ENCODE results near the gene TBX15.

The TBX15 gene

GRCh38 chr1:119005724-119006405 lies 17.7 kb upstream of the TBX15 start:
- Histone ChIP-seq H3K27ac (ENCODE audit: low read depth, low read length) (no peak overlapping the region), H3K27me3 (ENCODE audit: control insufficient read depth, low read length) (peaks cover 5% of the 10 kb centered on the region)

GRCh38 chr1:119004781-119005180 lies 16.6 kb upstream of the TBX15 start:
- H3K9me2 ChIP-seq (replicated peaks; ENCODE audit: control insufficient read depth, low read length) = no peaks in the 10 kb centered on the region
- H3K4me3 ChIP-seq (ENCODE audit: low read length) = no peak overlapping the region
- TF ChIP-seq CTCF (IDR thresholded peaks at IDR 0.05; ENCODE audit: low read depth, low read length, poor library complexity, severe bottlenecking) (no peak), EZH2phosphoT487 (IDR thresholded peaks at IDR 0.05; ENCODE audit: borderline replicate concordance, low read length) (no peak)
- no peak overlapping the region for H3K27ac ChIP-seq (ENCODE audit: low read depth, low read length)
- H3K36me3 ChIP-seq (ENCODE audit: control insufficient read depth, low read length) = no peaks in the 10 kb centered on the region
- H3K4me1 ChIP-seq (ENCODE audit: control insufficient read depth, low read length) = no peaks in the 10 kb centered on the region
- H3K9me3 ChIP-seq (ENCODE audit: control insufficient read depth, insufficient read depth, low read length) = no peaks in the 10 kb centered on the region
- no peaks in the 10 kb centered on the region for H3F3A ChIP-seq (ENCODE audit: control insufficient read depth, insufficient read depth)
- H4K20me1 ChIP-seq (ENCODE audit: control insufficient read depth, insufficient read depth, low read depth, low read length) = no peaks in the 10 kb centered on the region
- no peak overlapping the region for H3K4me2 ChIP-seq (ENCODE audit: low read length)
- H3K79me2 ChIP-seq (ENCODE audit: control insufficient read depth, low read length) = no peaks in the 10 kb centered on the region
- H3K27me3 ChIP-seq (ENCODE audit: control insufficient read depth, low read length) = peaks cover 3% of the 10 kb centered on the region

More at GRCh38 chr1:119005724-119006405, 17.7 kb upstream of the TBX15 start:
- TF ChIP-seq CTCF (IDR thresholded peaks at IDR 0.05; ENCODE audit: low read depth, low read length, poor library complexity, severe bottlenecking) (no peak), EZH2phosphoT487 (IDR thresholded peaks at IDR 0.05; ENCODE audit: borderline replicate concordance, low read length) (no peak)
- H3K4me3 ChIP-seq (ENCODE audit: low read length) = no peak overlapping the region
- no peaks in the 10 kb centered on the region for H3K79me2 ChIP-seq (ENCODE audit: control insufficient read depth, low read length)
- no peak overlapping the region for H3K4me2 ChIP-seq (ENCODE audit: low read length)
- no peaks in the 10 kb centered on the region for H3K36me3 ChIP-seq (ENCODE audit: control insufficient read depth, low read length)
- H3K9me2 ChIP-seq (replicated peaks; ENCODE audit: control insufficient read depth, low read length) = no peaks in the 10 kb centered on the region
- no peaks in the 10 kb centered on the region for H3F3A ChIP-seq (ENCODE audit: control insufficient read depth, insufficient read depth)
- H3K9me3 ChIP-seq (ENCODE audit: control insufficient read depth, insufficient read depth, low read length) = no peaks in the 10 kb centered on the region
- H4K20me1 ChIP-seq (ENCODE audit: control insufficient read depth, insufficient read depth, low read depth, low read length) = no peaks in the 10 kb centered on the region
- H3K4me1 ChIP-seq (ENCODE audit: control insufficient read depth, low read length) = no peaks in the 10 kb centered on the region

- Histone ChIP-seq H3K4me3 (ENCODE audit: low read length) (no peak overlapping the region), H3K27ac (ENCODE audit: low read depth, low read length) (no peak overlapping the region), H3K79me2 (ENCODE audit: control insufficient read depth, low read length) (no peaks in the 10 kb centered on the region), H3F3A (ENCODE audit: control insufficient read depth, insufficient read depth) (no peaks in the 10 kb centered on the region), H4K20me1 (ENCODE audit: control insufficient read depth, insufficient read depth, low read depth, low read length) (no peaks in the 10 kb centered on the region), H3K4me2 (ENCODE audit: low read length) (no peak overlapping the region), H3K4me1 (ENCODE audit: control insufficient read depth, low read length) (no peaks in the 10 kb centered on the region), H3K9me2 (replicated peaks; ENCODE audit: control insufficient read depth, low read length) (no peaks in the 10 kb centered on the region), H3K9me3 (ENCODE audit: control insufficient read depth, insufficient read depth, low read length) (no peaks in the 10 kb centered on the region), H3K27me3 (ENCODE audit: control insufficient read depth, low read length) (peaks cover 3% of the 10 kb centered on the region), H3K36me3 (ENCODE audit: control insufficient read depth, low read length) (no peaks in the 10 kb centered on the region)
- TF ChIP-seq EZH2phosphoT487 (IDR thresholded peaks at IDR 0.05; ENCODE audit: borderline replicate concordance, low read length) = no peak
- no peak for TF ChIP-seq CTCF (IDR thresholded peaks at IDR 0.05; ENCODE audit: low read depth, low read length, poor library complexity, severe bottlenecking)
Observed at GRCh38 chr1:119004129-119004527, 16.0 kb upstream of the TBX15 start.
